IMR-90 (cell line): ENCODE data around the gene HOXA5. TPM values are rescaled to one million over a fixed set of nuclear protein-coding genes. Genes with fewer than 3 reads are reported as not detected.

Source experiments
- ATAC-seq: fragments of 200-7000 bp; cut with Tn5 transposase; 2 replicates; pipeline ENCODE4 v1.9.1; 2020; ENCODE audit warnings: low read depth, mild to moderate bottlenecking, moderate library complexity
- BruUV-seq: library from RNA; stranded (reverse); fragments of 400-500 nt; replicated peaks from 2 replicates; lab custom pipeline; 2021; lab: Mats Ljungman, UMichigan
- CTCF ChIA-PET: fragments of 300-600 bp; formaldehyde crosslinking; extraction: SDS; loops from one replicate; lab custom pipeline; 2021; ENCODE audit warnings: antibody characterized with exemption; lab: Yijun Ruan, JAX
- POLR2A ChIA-PET: fragments of 300-600 bp; sonication (Branson Sonifier 250); formaldehyde crosslinking; loops from one replicate; lab custom pipeline; 2022; ENCODE audit warnings: antibody characterized with exemption; ENCODE audit not compliant: unreplicated experiment; lab: Charles Lee
- DNase-seq: peaks from one replicate; pipeline ENCODE4 v3.0.0; 2013
- H2AFZ ChIP-seq: replicated peaks from 2 replicates; pipeline ENCODE3; 2013; ENCODE audit warnings: low read length, mild to moderate bottlenecking; ENCODE audit not compliant: poor library complexity
- H2AK5ac ChIP-seq: 2 replicates; pipeline ENCODE4 v1.6.1; 2013; ENCODE audit warnings: low read depth, low read length, inconsistent platforms
- H2AK9ac ChIP-seq: replicated peaks from 2 replicates; pipeline ENCODE3; 2013; ENCODE audit warnings: mild to moderate bottlenecking, low read depth, low read length, moderate library complexity; ENCODE audit not compliant: poor library complexity
- H2BK120ac ChIP-seq: 2 replicates; pipeline ENCODE4 v1.6.1; 2013; ENCODE audit warnings: low read depth, low read length, inconsistent platforms
- H2BK15ac ChIP-seq: 3 replicates; pipeline ENCODE4 v1.6.1; 2013; ENCODE audit warnings: low read depth, low read length, inconsistent platforms
- H2BK20ac ChIP-seq: 2 replicates; pipeline ENCODE4 v1.6.1; 2013; ENCODE audit warnings: low read depth, mild to moderate bottlenecking, inconsistent platforms, low read length, moderate library complexity
- H2BK5ac ChIP-seq: 2 replicates; pipeline ENCODE4 v1.6.1; 2013; ENCODE audit warnings: mild to moderate bottlenecking, low read depth, low read length, inconsistent platforms; ENCODE audit not compliant: poor library complexity, severe bottlenecking
- H3K14ac ChIP-seq: replicated peaks from 2 replicates; pipeline ENCODE4 v1.6.1; 2013; ENCODE audit warnings: low read depth, low read length, inconsistent platforms
- H3K18ac ChIP-seq: 2 replicates; pipeline ENCODE4 v1.6.1; 2013; ENCODE audit warnings: low read depth, low read length, control low read depth
- H3K23ac ChIP-seq: 2 replicates; pipeline ENCODE4 v1.6.1; 2013; ENCODE audit warnings: low read depth, low read length, inconsistent platforms
- H3K27ac ChIP-seq: 2 replicates; pipeline ENCODE4 v1.5.1; 2013; ENCODE audit warnings: mild to moderate bottlenecking, control low read depth, low read length; ENCODE audit not compliant: insufficient read depth
- H3K27me3 ChIP-seq: 2 replicates; pipeline ENCODE4 v1.6.1; 2013; ENCODE audit warnings: low read length; ENCODE audit not compliant: control insufficient read depth, insufficient read depth
- H3K36me3 ChIP-seq: 2 replicates; pipeline ENCODE4 v1.6.1; 2013; ENCODE audit warnings: low read length, mixed read lengths; ENCODE audit not compliant: control insufficient read depth, insufficient read depth
- H3K4ac ChIP-seq: 2 replicates; pipeline ENCODE4 v1.6.1; 2013; ENCODE audit warnings: low read depth, low read length, inconsistent platforms
- H3K4me1 ChIP-seq: 2 replicates; pipeline ENCODE4 v1.6.1; 2013; ENCODE audit warnings: low read length, mixed read lengths; ENCODE audit not compliant: control insufficient read depth, insufficient read depth
- H3K4me2 ChIP-seq: 2 replicates; pipeline ENCODE4 v1.6.1; 2013; ENCODE audit warnings: low read depth, mild to moderate bottlenecking, control low read depth, low read length, moderate library complexity
- H3K4me3 ChIP-seq: 2 replicates; pipeline ENCODE4 v1.5.1; 2013; ENCODE audit warnings: low read depth, mild to moderate bottlenecking, control low read depth, low read length, moderate library complexity; ENCODE audit not compliant: insufficient read depth
- H3K56ac ChIP-seq: 2 replicates; pipeline ENCODE4 v1.6.1; 2013; ENCODE audit warnings: low read length, inconsistent platforms; ENCODE audit not compliant: insufficient read depth; ENCODE audit errors: extremely low read depth
- H3K79me1 ChIP-seq, 2 experiments: 2 replicates each; pipeline ENCODE4 v1.6.1; 2013; ENCODE audit warnings: low read length in 2 of 2, inconsistent platforms in 1 of 2, low read depth in 1 of 2
- H3K9ac ChIP-seq: 2 replicates; pipeline ENCODE4 v1.6.1; 2013; ENCODE audit warnings: low read depth, low read length, control low read depth
- H3K9me1 ChIP-seq: 2 replicates; pipeline ENCODE4 v1.6.1; 2013; ENCODE audit warnings: low read length, inconsistent platforms; ENCODE audit not compliant: insufficient read depth
- H3K9me3 ChIP-seq: 2 replicates; pipeline ENCODE4 v1.6.1; 2013; ENCODE audit warnings: low read length; ENCODE audit not compliant: control insufficient read depth, insufficient read depth
- H4K20me1 ChIP-seq: 2 replicates; pipeline ENCODE4 v1.6.1; 2013; ENCODE audit warnings: low read length, inconsistent platforms; ENCODE audit not compliant: insufficient read depth
- H4K5ac ChIP-seq: 2 replicates; pipeline ENCODE4 v1.6.1; 2013; ENCODE audit warnings: mild to moderate bottlenecking, low read depth, low read length, control low read depth
- H4K8ac ChIP-seq, 2 experiments: 2 replicates each; pipeline ENCODE4 v1.6.1; 2013; ENCODE audit warnings: low read depth in 2 of 2, low read length in 2 of 2, control low read depth in 1 of 2, inconsistent platforms in 1 of 2
- H4K91ac ChIP-seq: 2 replicates; pipeline ENCODE4 v1.6.1; 2013; ENCODE audit warnings: low read depth, low read length, inconsistent platforms; ENCODE audit not compliant: insufficient read depth
- BHLHE40 ChIP-seq: fragments of 150-350 bp; IDR thresholded peaks from 2 replicates; pipeline ENCODE4 v1.6.1; 2016; ENCODE audit warnings: mild to moderate bottlenecking, low read depth, low read length
- CEBPB ChIP-seq: IDR thresholded peaks from 2 replicates; pipeline ENCODE4 v1.6.1; 2012; ENCODE audit warnings: low read depth, low read length, improper control_type of control experiment
- CHD1 ChIP-seq: IDR thresholded peaks from 2 replicates; pipeline ENCODE4 v1.6.1; 2012; ENCODE audit warnings: low read depth, low read length, improper control_type of control experiment
- CTCF ChIP-seq: conservative IDR thresholded peaks from 2 replicates; pipeline ENCODE4 v1.5.1; 2012; ENCODE audit warnings: mild to moderate bottlenecking, low read depth, low read length, improper control_type of control experiment
- FOS ChIP-seq: fragments of 150-350 bp; IDR thresholded peaks from 2 replicates; pipeline ENCODE4 v1.6.1; 2016; ENCODE audit warnings: low read depth, low read length
- MAFK ChIP-seq: IDR thresholded peaks from 2 replicates; pipeline ENCODE4 v1.6.1; 2012; ENCODE audit warnings: low read depth, low read length, improper control_type of control experiment
- MAZ ChIP-seq: IDR thresholded peaks from 2 replicates; pipeline ENCODE4 v1.6.1; 2012; ENCODE audit warnings: low read depth, mild to moderate bottlenecking, low read length, improper control_type of control experiment, moderate library complexity, borderline replicate concordance
- MXI1 ChIP-seq: IDR thresholded peaks from 2 replicates; pipeline ENCODE4 v1.6.1; 2012; ENCODE audit warnings: low read depth, mild to moderate bottlenecking, low read length, moderate library complexity, borderline replicate concordance
- NFE2L2 ChIP-seq: fragments of 150-350 bp; IDR thresholded peaks from 2 replicates; pipeline ENCODE4 v1.6.1; 2016; ENCODE audit warnings: low read depth, mild to moderate bottlenecking, low read length
- POLR2A ChIP-seq: IDR thresholded peaks from 2 replicates; pipeline ENCODE4 v1.6.1; 2012; ENCODE audit warnings: mild to moderate bottlenecking, low read depth, low read length
- RAD21 ChIP-seq: IDR thresholded peaks from 2 replicates; pipeline ENCODE4 v1.6.1; 2012; ENCODE audit warnings: low read length, improper control_type of control experiment
- RCOR1 ChIP-seq: IDR thresholded peaks from 2 replicates; pipeline ENCODE4 v1.6.1; 2012; ENCODE audit warnings: mild to moderate bottlenecking, low read length, improper control_type of control experiment; ENCODE audit not compliant: insufficient replicate concordance
- RFX5 ChIP-seq: IDR thresholded peaks from 2 replicates; pipeline ENCODE4 v1.8.0; 2012; ENCODE audit warnings: low read depth, mild to moderate bottlenecking, low read length, moderate library complexity
- SMC3 ChIP-seq: fragments of 150-350 bp; IDR thresholded peaks from 2 replicates; pipeline ENCODE4 v1.6.1; 2016; ENCODE audit warnings: low read depth, mild to moderate bottlenecking, antibody characterized with exemption, low read length, moderate library complexity
- USF2 ChIP-seq: fragments of 150-350 bp; IDR thresholded peaks from 2 replicates; pipeline ENCODE4 v1.6.1; 2017; ENCODE audit warnings: mild to moderate bottlenecking, antibody characterized with exemption, low read length, low read depth
- WGBS, 2 experiments: methylation state at CpG; one replicate each; pipeline versions ENCODE4 v1.1.5 to v1.1.7; 2013; ENCODE audit warnings: missing lambda C conversion rate in 2 of 2; ENCODE audit not compliant: insufficient read length in 1 of 2; ENCODE audit errors: extremely low coverage in 2 of 2; 5-methylcytosine and 5-hydroxymethylcytosine counted together
- dilution Hi-C: fragments of 300-500 bp; cut with HindIII; formaldehyde crosslinking; loops from one replicate; pipeline ENCODE4 v1.14.3; 2018; ENCODE audit warnings: low sequenced_read_pairs; ENCODE audit not compliant: unreplicated experiment
- in situ Hi-C: fragments of 300-500 bp; cut with MboI; formaldehyde crosslinking; loops from 3 replicates; pipeline ENCODE4 v1.14.3; 2019; ENCODE audit warnings: low sequenced_read_pairs, inconsistent platforms, mixed read lengths
- intact Hi-C: fragments of 100-400 bp; cut with micrococcal nuclease; formaldehyde crosslinking; loops from 2 replicates; pipeline ENCODE4 v1.10.0; 2022
- polyA plus RNA-seq, 3 experiments: library from polyadenylated mRNA; depleted of rRNA; stranded (reverse); fragments of >200 nt; gene quantifications; 2 replicates each; pipeline ENCODE4 v1.2.3, GENCODE V29; 2012; ENCODE audit warnings: low replicate concordance in 1 of 3
- total RNA-seq: library from RNA; depleted of rRNA; stranded (reverse); fragments of >200 nt; gene quantifications from 2 replicates; pipeline ENCODE4 v1.2.3, GENCODE V29; 2012
- TF ChIP-seq, protein P1 (sequence below): fragments of 150-350 bp; IDR thresholded peaks from 2 replicates; pipeline ENCODE4 v1.6.1; 2016; ENCODE audit warnings: low read depth, mild to moderate bottlenecking, low read length, moderate library complexity, borderline replicate concordance

The HOXA5 gene
- total and polyA plus RNA-seq, 2 of the 4 experiments (the other 2 are of a cell fraction): 19.9 to 29.4 TPM

DNA sequence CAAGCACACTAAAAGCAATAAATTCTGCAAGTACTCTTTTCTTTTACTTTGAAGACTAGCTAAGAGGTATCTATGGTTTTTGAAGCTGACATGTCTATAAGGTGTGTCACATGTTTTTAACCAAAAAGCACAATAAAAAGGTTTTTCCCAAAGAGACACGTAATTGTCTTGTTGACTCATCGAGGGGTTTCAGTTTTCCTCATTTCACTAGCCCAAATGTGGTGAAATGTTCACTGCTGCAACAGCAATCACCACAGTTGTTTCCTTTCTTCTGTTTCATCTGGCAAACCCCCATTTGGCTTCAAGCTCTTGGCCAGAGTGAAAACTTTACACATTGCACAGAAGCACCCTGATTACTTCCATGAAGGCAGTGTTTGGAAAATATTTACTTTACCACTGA, 9.1 kb downstream of the HOXA5 start:
- in situ Hi-C loops (no loop called here), dilution Hi-C loops (no loop called here), intact Hi-C loops (loop anchor here (5.0 kb wide), 1 partner anchor 102 kb away; no protein-coding TSS in a partner anchor)
- no CpG with 5 or more reads among the region's 2 CpGs for WGBS, 2 experiments
- Histone ChIP-seq H3K36me3 (no peaks in the 10 kb centered on the region), H3K4ac (no peak overlapping the region), H3K56ac (no peak overlapping the region), H3K4me1 (peaks cover 24% of the 10 kb centered on the region), H3K9ac (no peak overlapping the region), H3K9me1 (peaks cover 8% of the 10 kb centered on the region; the same call in 1 of the 2 replicates), H3K9me3 (no peaks in the 10 kb centered on the region), H3K4me2 (peak overlapping the region; percentile 64; the same call in 1 of the 2 replicates), H4K5ac (no peak overlapping the region), H3K27ac (no peak overlapping the region; the same call in 1 of the 2 replicates), H2BK5ac (peak overlapping the region; percentile 28), H3K14ac (no peak overlapping the region), H3K79me1 (peaks cover 16 to 41% of the 10 kb centered on the region in 2 experiments), H2BK120ac (no peak overlapping the region), H3K18ac (no peak overlapping the region), H3K27me3 (no peaks in the 10 kb centered on the region), H3K23ac (no peak overlapping the region), H2AK5ac (no peak overlapping the region), H4K91ac (no peak overlapping the region), H2BK20ac (no peak overlapping the region), H2BK15ac (0 out of 3 replicates have a peak overlapping the region, but pooled peaks have one; percentile 3), H3K4me3 (no peak overlapping the region), H4K8ac (no peak overlapping the region), H2AFZ (no peak overlapping the region), H4K20me1 (no peaks in the 10 kb centered on the region), H2AK9ac (no peak overlapping the region)
- BruUV-seq: no TSS peak
- DNase-seq (peak; percentile 97), ATAC-seq (no peak)
- ChIA-PET CTCF (no interaction called here), POLR2A (interaction anchor here (0.6 kb wide), 1 partner anchor 25 kb away, joined by 4 read pairs; no protein-coding TSS in a partner anchor)
- TF ChIP-seq CHD1 (no peak), USF2 (no peak), RCOR1 (no peak), MAFK (0 out of 2 replicates have a peak, but pooled peaks have one; percentile 1), RAD21 (no peak; the same call in 1 of the 2 replicates), NFE2L2 (no peak), CEBPB (peak; percentile 96), CTCF (no peak), POLR2A (peak; percentile 76), SMC3 (no peak), RFX5 (no peak), BHLHE40 (peak; percentile 61), MXI1 (no peak), FOS (peak; percentile 77), MAZ (peak; percentile 45; the same call in 1 of the 2 replicates)
- TF ChIP-seq, protein P1, sequence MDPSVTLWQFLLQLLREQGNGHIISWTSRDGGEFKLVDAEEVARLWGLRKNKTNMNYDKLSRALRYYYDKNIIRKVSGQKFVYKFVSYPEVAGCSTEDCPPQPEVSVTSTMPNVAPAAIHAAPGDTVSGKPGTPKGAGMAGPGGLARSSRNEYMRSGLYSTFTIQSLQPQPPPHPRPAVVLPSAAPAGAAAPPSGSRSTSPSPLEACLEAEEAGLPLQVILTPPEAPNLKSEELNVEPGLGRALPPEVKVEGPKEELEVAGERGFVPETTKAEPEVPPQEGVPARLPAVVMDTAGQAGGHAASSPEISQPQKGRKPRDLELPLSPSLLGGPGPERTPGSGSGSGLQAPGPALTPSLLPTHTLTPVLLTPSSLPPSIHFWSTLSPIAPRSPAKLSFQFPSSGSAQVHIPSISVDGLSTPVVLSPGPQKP: no peak
